H1 (cell line): ENCODE measurements around the gene PKN1. TPM values are rescaled to one million over a fixed set of nuclear protein-coding genes. Genes with fewer than 3 reads are reported as not detected.

Experiments used
- CTCF ChIA-PET: fragments of 300-600 bp; sonication (Branson Sonifier 250); formaldehyde crosslinking; loops from one replicate; lab custom pipeline; 2021; ENCODE audit not compliant: partially characterized antibody; lab: Charles Lee
- POLR2A ChIA-PET: fragments of 300-600 bp; sonication (Branson Sonifier 250); formaldehyde crosslinking; loops from one replicate; lab custom pipeline; 2021; ENCODE audit warnings: inconsistent platforms; ENCODE audit not compliant: partially characterized antibody; lab: Charles Lee
- DNase-seq, 2 experiments: peaks; one replicate each; pipeline versions ENCODE4 v3.0.0 to v3.0.0-alpha.2; 2010 to 2022; ENCODE audit warnings: low spot score in 2 of 2, low read depth in 1 of 2, mixed read lengths in 1 of 2
- FAIRE-seq: peaks from 2 replicates; lab custom pipeline; 2011; peaks lifted over from hg19 to GRCh38; lab: Jason Lieb, UNC
- H2AFZ ChIP-seq: 2 replicates; pipeline ENCODE4 v1.8.1; 2012; ENCODE audit warnings: low read length, inconsistent platforms
- H2AK5ac ChIP-seq: 2 replicates; pipeline ENCODE4 v1.6.1; 2013; ENCODE audit warnings: low read depth, low read length
- H2BK120ac ChIP-seq: replicated peaks from 2 replicates; pipeline ENCODE3; 2013; ENCODE audit warnings: low read depth, low read length, inconsistent platforms
- H2BK12ac ChIP-seq: 2 replicates; pipeline ENCODE4 v1.6.1; 2013; ENCODE audit warnings: low read depth, low read length
- H2BK15ac ChIP-seq: 2 replicates; pipeline ENCODE4 v1.6.1; 2013; ENCODE audit warnings: low read length
- H2BK20ac ChIP-seq: 2 replicates; pipeline ENCODE4 v1.6.1; 2013; ENCODE audit warnings: low read length
- H2BK5ac ChIP-seq: 2 replicates; pipeline ENCODE4 v1.6.1; 2013; ENCODE audit warnings: low read depth, low read length
- H3K14ac ChIP-seq: 2 replicates; pipeline ENCODE4 v1.6.1; 2013; ENCODE audit warnings: inconsistent platforms; ENCODE audit not compliant: insufficient read length
- H3K18ac ChIP-seq: 2 replicates; pipeline ENCODE4 v1.6.1; 2013; ENCODE audit warnings: low read length; ENCODE audit errors: extremely low read depth
- H3K23ac ChIP-seq: 2 replicates; pipeline ENCODE4 v1.6.1; 2013; ENCODE audit warnings: inconsistent platforms; ENCODE audit not compliant: insufficient read length
- H3K23me2 ChIP-seq: 2 replicates; pipeline ENCODE4 v1.6.1; 2013; ENCODE audit warnings: low read depth, low read length
- H3K27ac ChIP-seq: 2 replicates; pipeline ENCODE4 v1.6.1; 2011; ENCODE audit warnings: low read depth, low read length, inconsistent platforms
- H3K27me3 ChIP-seq, 4 experiments: replicated peaks in 1 of 4; 1 replicate in 1 of 4; 2 replicates in 3 of 4; pipeline versions ENCODE4 v1.6.1 to v1.8.1; 2011 to 2013; ENCODE audit warnings: low read length in 3 of 4, mild to moderate bottlenecking in 3 of 4, inconsistent platforms in 2 of 4, mixed read lengths in 2 of 4, moderate library complexity in 1 of 4; ENCODE audit not compliant: control insufficient read depth in 3 of 4, insufficient read depth in 3 of 4; ENCODE audit errors: extremely low read depth in 1 of 4
- H3K36me3 ChIP-seq, 4 experiments: 2 replicates each; pipeline versions ENCODE4 v1.6.1 to v1.8.1; 2011 to 2013; ENCODE audit warnings: mild to moderate bottlenecking in 4 of 4, low read length in 3 of 4, moderate library complexity in 2 of 4, control low read depth in 1 of 4, inconsistent platforms in 1 of 4; ENCODE audit not compliant: insufficient read depth in 4 of 4, control insufficient read depth in 2 of 4
- H3K4ac ChIP-seq: replicated peaks from 2 replicates; pipeline ENCODE3; 2013; ENCODE audit warnings: low read length, low read depth, mixed read lengths, inconsistent platforms; ENCODE audit not compliant: insufficient read length
- H3K4me1 ChIP-seq, 4 experiments: replicated peaks in 1 of 4; 1 replicate in 1 of 4; 2 replicates in 3 of 4; pipeline versions ENCODE4 v1.6.1 to v1.8.1; 2011 to 2013; ENCODE audit warnings: low read length in 3 of 4, inconsistent platforms in 2 of 4, mixed read lengths in 1 of 4; ENCODE audit not compliant: insufficient read depth in 4 of 4, control insufficient read depth in 3 of 4
- H3K4me2 ChIP-seq, 2 experiments: 2 replicates each; pipeline versions ENCODE4 v1.6.1 to v1.8.1; 2011 to 2013; ENCODE audit warnings: low read depth in 2 of 2, low read length in 2 of 2, control low read depth in 1 of 2, inconsistent platforms in 1 of 2, mild to moderate bottlenecking in 1 of 2; ENCODE audit not compliant: insufficient read depth in 1 of 2
- H3K4me3 ChIP-seq, 4 experiments: fragments of 200-600, 300-600 bp in 1 of 4; sonication (generic), shearing (Covaris generic), sonication (Bioruptor Twin) in 1 of 4; 2 replicates each; pipeline versions ENCODE4 v1.5.1 to v1.8.1; 2011 to 2016; ENCODE audit warnings: low read length in 4 of 4, low read depth in 3 of 4, control low read depth in 2 of 4, inconsistent platforms in 2 of 4, mild to moderate bottlenecking in 2 of 4, mixed read lengths in 1 of 4, moderate library complexity in 1 of 4; ENCODE audit not compliant: insufficient read depth in 2 of 4; ENCODE audit errors: extremely low read depth in 1 of 4
- H3K56ac ChIP-seq: replicated peaks from 2 replicates; pipeline ENCODE3; 2013; ENCODE audit warnings: low read depth, mild to moderate bottlenecking, mixed read lengths, low read length, inconsistent platforms; ENCODE audit not compliant: insufficient read length
- H3K79me1 ChIP-seq: 2 replicates; pipeline ENCODE4 v1.6.1; 2013; ENCODE audit warnings: low read depth, low read length, control low read depth
- H3K79me2 ChIP-seq, 2 experiments: 2 replicates each; pipeline versions ENCODE4 v1.6.1 to v1.8.1; 2012 to 2013; ENCODE audit warnings: low read length in 2 of 2, mild to moderate bottlenecking in 2 of 2, inconsistent platforms in 1 of 2; ENCODE audit not compliant: insufficient read depth in 2 of 2, control insufficient read depth in 1 of 2
- H3K9ac ChIP-seq, 4 experiments: replicated peaks in 1 of 4; 1 replicate in 1 of 4; 2 replicates in 3 of 4; pipeline versions ENCODE4 v1.6.1 to v1.8.1; 2011 to 2013; ENCODE audit warnings: low read depth in 3 of 4, low read length in 3 of 4, control low read depth in 2 of 4, mild to moderate bottlenecking in 2 of 4, moderate library complexity in 2 of 4, inconsistent platforms in 1 of 4; ENCODE audit errors: extremely low read depth in 1 of 4
- H3K9me3 ChIP-seq, 2 experiments: 2 replicates each; pipeline versions ENCODE4 v1.6.1 to v1.8.1; 2012 to 2013; ENCODE audit warnings: mild to moderate bottlenecking in 2 of 2, moderate library complexity in 2 of 2, control low read depth in 1 of 2, inconsistent platforms in 1 of 2, low read depth in 1 of 2, low read length in 1 of 2, mixed read lengths in 1 of 2; ENCODE audit not compliant: insufficient read depth in 2 of 2
- H4K20me1 ChIP-seq, 2 experiments: replicated peaks in 1 of 2; 2 replicates each; pipeline versions ENCODE3 to v1.8.1; 2011 to 2013; ENCODE audit warnings: inconsistent platforms in 2 of 2, low read length in 2 of 2, mild to moderate bottlenecking in 1 of 2; ENCODE audit not compliant: insufficient read depth in 2 of 2, control insufficient read depth in 1 of 2
- H4K5ac ChIP-seq: 2 replicates; pipeline ENCODE4 v1.6.1; 2013; ENCODE audit warnings: low read length, low read depth, mixed read lengths, inconsistent platforms; ENCODE audit not compliant: insufficient read length
- H4K8ac ChIP-seq: 2 replicates; pipeline ENCODE4 v1.8.0; 2013; ENCODE audit warnings: mild to moderate bottlenecking, moderate library complexity, low read length, inconsistent platforms; ENCODE audit not compliant: insufficient read depth; ENCODE audit errors: extremely low read depth
- H4K91ac ChIP-seq: replicated peaks from 2 replicates; pipeline ENCODE3; 2013; ENCODE audit warnings: low read length, mixed read lengths, inconsistent platforms; ENCODE audit not compliant: insufficient read length
- CTCF ChIP-seq, 3 experiments: IDR thresholded peaks; 1 replicate in 2 of 3; 2 replicates in 1 of 3; pipeline versions ENCODE4 v1.5.1 to v1.6.1; 2011; ENCODE audit warnings: low read length in 3 of 3, mild to moderate bottlenecking in 3 of 3, inconsistent platforms in 2 of 3, low read depth in 1 of 3, moderate library complexity in 1 of 3; ENCODE audit not compliant: insufficient read depth in 1 of 3; ENCODE audit errors: control extremely low read depth in 1 of 3
- NRF1 ChIP-seq: IDR thresholded peaks from 2 replicates; pipeline ENCODE4 v1.6.1; 2011; ENCODE audit warnings: mild to moderate bottlenecking, low read depth, low read length, improper control_type of control experiment
- RAD21 ChIP-seq, 2 experiments: IDR thresholded peaks in 1 of 2; conservative IDR thresholded peaks in 1 of 2; 2 replicates each; pipeline ENCODE4 v1.6.1; 2011; ENCODE audit warnings: low read depth in 2 of 2, low read length in 2 of 2, improper control_type of control experiment in 1 of 2, inconsistent platforms in 1 of 2, mild to moderate bottlenecking in 1 of 2, moderate library complexity in 1 of 2
- TEAD4 ChIP-seq: IDR thresholded peaks from 2 replicates; pipeline ENCODE4 v1.6.1; 2012; ENCODE audit warnings: low read depth, low read length, inconsistent platforms, mixed read lengths
- WGBS, 2 experiments: shearing (Covaris generic) in 1 of 2; methylation state at CpG; one replicate each; pipeline versions ENCODE4 v1.1.6 to v1.1.7; 2013 to 2015; ENCODE audit warnings: low lambda C conversion rate in 2 of 2, mixed read lengths in 2 of 2, inconsistent platforms in 1 of 2, low coverage in 1 of 2, missing lambda C conversion rate in 1 of 2; ENCODE audit not compliant: insufficient replicate concordance in 2 of 2, insufficient coverage in 1 of 2, insufficient read length in 1 of 2; ENCODE audit errors: extremely low coverage in 1 of 2, missing lambda C conversion rate in 1 of 2; 5-methylcytosine and 5-hydroxymethylcytosine counted together
- polyA plus RNA-seq, 7 experiments: library from polyadenylated mRNA; depleted of rRNA in 3 of 7; stranded (reverse) in 5 of 7; unstranded in 2 of 7; fragments of >200 nt in 5 of 7; fragments of 200-250 nt in 2 of 7; gene quantifications; 1 replicate in 5 of 7; 2 replicates in 1 of 7; 4 replicates in 1 of 7; pipeline versions ENCODE4 v1.2.1 to v1.2.3, GENCODE V29; 2011 to 2013; ENCODE audit warnings: missing spikeins in 2 of 7, mixed read lengths in 2 of 7
- total RNA-seq: library from RNA; stranded (reverse); fragmentation: NEBNext Ultra II Directional; extraction: Animal tissue kit (Norgen Biotek cat#: 25700); gene quantifications from 2 replicates; pipeline ENCODE4 v1.2.1, GENCODE V29; 2021

The PKN1 gene
- total and polyA plus RNA-seq, 2 of the 8 experiments (the other 6 are each of a cell fraction or from before 2014, with no cell fraction given) = 65.2 to 162 TPM

GRCh38 chr19:14405380-14405757, 27.7 kb upstream of the PKN1 start:
- peak overlapping the region; percentile 95 for H4K91ac ChIP-seq
- peak overlapping the region; percentile 13 to 48 (median 22); a peak in 4 of 8 replicates for H3K4me3 ChIP-seq
- no peaks in the 10 kb centered on the region for H3K27me3 ChIP-seq
- peak overlapping the region; percentile 82; the same call in 1 of the 2 replicates for H2AK5ac ChIP-seq
- peak overlapping the region; percentile 85 for H4K8ac ChIP-seq
- peak overlapping the region; percentile 52 for H2AFZ ChIP-seq
- peak overlapping the region; percentile 42 for H3K56ac ChIP-seq
- no peak overlapping the region for H3K23ac ChIP-seq
- H3K4me1 ChIP-seq = peaks cover 0 to 13% (median 5%) of the 10 kb centered on the region in 4 experiments; a peak in 5 of 7 replicates
- H3K4ac ChIP-seq = peak overlapping the region; percentile 92
- H2BK12ac ChIP-seq = peak overlapping the region; percentile 95; the same call in 1 of the 2 replicates
- peaks cover 0 to 9% of the 10 kb centered on the region in 2 experiments for H4K20me1 ChIP-seq
- no peak overlapping the region for H2BK120ac ChIP-seq
- peak overlapping the region in 2 of 4 experiments; percentile 1 to 42; a peak in 2 of 7 replicates for H3K9ac ChIP-seq
- peak overlapping the region; percentile 99 for H3K18ac ChIP-seq
- FAIRE-seq (no peak), DNase-seq (no peak)
- no peaks in the 10 kb centered on the region for H3K9me3 ChIP-seq
- no peak overlapping the region for H3K14ac ChIP-seq
- peak; percentile 16 to 40 (median 23); a peak in 3 of 4 replicates for TF ChIP-seq CTCF (IDR thresholded peaks at IDR 0.05; ENCODE audit: control extremely low read depth in 1 of 3, insufficient read depth in 1 of 3, low read depth in 1 of 3, low read length in 3 of 3)
- TF ChIP-seq NRF1 = no peak
- peak in 1 of 2 experiments; percentile 28; a peak in 1 of 4 replicates for TF ChIP-seq RAD21 (IDR thresholded peaks at IDR 0.05 in 1 of 2, conservative IDR thresholded peaks at IDR 0.05 in 1 of 2; ENCODE audit: low read depth in 2 of 2, low read length in 2 of 2)
- TF ChIP-seq TEAD4 = no peak
- ChIA-PET CTCF (interaction anchor here (0.6 to 9.1 kb wide), 37 partner anchors 9 to 321 kb away, joined by 3 to 114 read pairs (median 5); partner anchors contain the start of genes ADGRE5 and ASF1B), POLR2A (interaction anchor here (0.8 to 3.9 kb wide), 19 partner anchors 8 to 269 kb away, joined by 3 to 33 read pairs (median 6); partner anchors contain the start of genes ADGRE5 and ASF1B)
- no peaks in the 10 kb centered on the region for H3K79me2 ChIP-seq
- no peak overlapping the region for H2BK20ac ChIP-seq
- peak overlapping the region; percentile 62 to 91 for H3K4me2 ChIP-seq
- peak overlapping the region; percentile 100 for H2BK15ac ChIP-seq
- peak overlapping the region; percentile 44 for H3K27ac ChIP-seq
- H3K36me3 ChIP-seq = peaks cover 25 to 31% (median 28%) of the 10 kb centered on the region in 4 experiments; a peak in 7 of 8 replicates
- peak overlapping the region; percentile 85 for H4K5ac ChIP-seq
- 48% methylated on average over 6 of the region's 6 CpGs; no CpG with 5 or more reads in 1 of the 2 experiments for WGBS, 2 experiments
- H3K79me1 ChIP-seq = no peaks in the 10 kb centered on the region; the same call in 1 of the 2 replicates
- H3K23me2 ChIP-seq = peaks cover 4% of the 10 kb centered on the region; the same call in 1 of the 2 replicates
- H2BK5ac ChIP-seq = peak overlapping the region; percentile 98
